ENCODE data around the gene BCL2. TPM values are rescaled to one million over a fixed set of nuclear protein-coding genes. Genes with fewer than 3 reads are reported as not detected.

BCL2 gene
- total RNA-seq, 1 donor from 2014 or later, result 18.7 TPM

GRCh38 chr18:63254716-63255399 is 64.7 kb downstream of the BCL2 start:
- intact Hi-C loops (cut with DNase I), result no loop called here
- Histone ChIP-seq H3K4me1 (peaks cover 53% of the 10 kb centered on the region), H3K9me3 (no peaks in the 10 kb centered on the region), H3K36me3 (no peaks in the 10 kb centered on the region), H3K27ac (no peak overlapping the region), H3K27me3 (no peaks in the 10 kb centered on the region), H3K4me3 (no peak overlapping the region)
- TF ChIP-seq POLR2A (IDR thresholded peaks at IDR 0.05), result no peak
- TF ChIP-seq POLR2AphosphoS5 (IDR thresholded peaks at IDR 0.05; ENCODE audit: insufficient read depth in 1 of 2, low read depth in 1 of 2), result no peak
- TF ChIP-seq, protein P1, sequence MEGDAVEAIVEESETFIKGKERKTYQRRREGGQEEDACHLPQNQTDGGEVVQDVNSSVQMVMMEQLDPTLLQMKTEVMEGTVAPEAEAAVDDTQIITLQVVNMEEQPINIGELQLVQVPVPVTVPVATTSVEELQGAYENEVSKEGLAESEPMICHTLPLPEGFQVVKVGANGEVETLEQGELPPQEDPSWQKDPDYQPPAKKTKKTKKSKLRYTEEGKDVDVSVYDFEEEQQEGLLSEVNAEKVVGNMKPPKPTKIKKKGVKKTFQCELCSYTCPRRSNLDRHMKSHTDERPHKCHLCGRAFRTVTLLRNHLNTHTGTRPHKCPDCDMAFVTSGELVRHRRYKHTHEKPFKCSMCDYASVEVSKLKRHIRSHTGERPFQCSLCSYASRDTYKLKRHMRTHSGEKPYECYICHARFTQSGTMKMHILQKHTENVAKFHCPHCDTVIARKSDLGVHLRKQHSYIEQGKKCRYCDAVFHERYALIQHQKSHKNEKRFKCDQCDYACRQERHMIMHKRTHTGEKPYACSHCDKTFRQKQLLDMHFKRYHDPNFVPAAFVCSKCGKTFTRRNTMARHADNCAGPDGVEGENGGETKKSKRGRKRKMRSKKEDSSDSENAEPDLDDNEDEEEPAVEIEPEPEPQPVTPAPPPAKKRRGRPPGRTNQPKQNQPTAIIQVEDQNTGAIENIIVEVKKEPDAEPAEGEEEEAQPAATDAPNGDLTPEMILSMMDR (IDR thresholded peaks at IDR 0.05), result no peak
- no peak for DNase-seq (ENCODE audit: extremely low spot score in 2 of 2)

DNA sequence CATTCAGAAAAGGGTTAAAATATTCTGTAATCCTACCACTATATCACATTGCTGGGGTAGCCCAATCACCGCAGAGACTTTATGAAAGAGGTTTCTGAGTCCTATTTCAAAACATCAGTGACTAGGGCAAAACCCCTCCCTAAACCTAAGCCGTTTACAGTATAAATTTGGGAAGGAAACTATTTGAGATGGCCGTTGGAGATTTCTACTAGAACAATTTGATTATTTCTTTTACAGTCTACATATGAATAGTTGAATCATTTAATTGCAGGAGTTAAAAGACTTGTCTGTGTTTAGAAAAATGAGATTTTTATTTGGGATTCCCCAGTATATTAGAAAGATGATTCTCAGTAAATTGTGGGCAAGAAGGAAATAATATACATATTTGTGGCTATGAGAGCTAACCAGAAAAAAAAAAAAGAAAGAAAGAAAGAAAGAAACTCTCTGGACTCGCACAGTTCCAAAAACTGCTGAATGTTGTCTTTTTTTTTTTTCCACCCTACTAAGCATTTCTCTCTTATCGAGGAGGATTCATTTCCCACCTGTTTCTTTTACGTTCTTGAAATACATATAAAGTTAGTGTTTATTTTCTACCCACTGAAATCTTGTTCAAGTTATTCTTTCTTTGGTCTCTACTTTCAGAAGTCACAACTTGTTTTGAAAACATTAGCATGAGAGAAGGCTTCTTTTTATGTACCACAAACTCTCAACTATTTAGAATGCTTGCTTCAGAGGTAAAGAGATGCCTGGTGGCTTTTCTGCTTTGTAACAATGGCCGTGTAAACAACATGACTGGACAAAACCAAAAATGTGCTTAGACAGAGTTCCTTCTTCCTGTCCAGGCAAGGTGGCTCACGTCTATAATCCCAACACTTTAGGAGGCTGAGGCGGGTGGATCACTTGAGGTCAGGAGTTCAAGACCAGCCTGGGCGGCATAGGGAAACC is 65.9 kb downstream of the BCL2 start:
- H3K27me3 ChIP-seq, result no peaks in the 10 kb centered on the region
- H3K9me3 ChIP-seq, result no peaks in the 10 kb centered on the region
- peaks cover 52% of the 10 kb centered on the region for H3K4me1 ChIP-seq
- no peak overlapping the region for H3K4me3 ChIP-seq
- peak overlapping the region; percentile 68 for H3K27ac ChIP-seq
- TF ChIP-seq, protein P1 (IDR thresholded peaks at IDR 0.05), result no peak
- no peak for TF ChIP-seq POLR2A (IDR thresholded peaks at IDR 0.05)
- TF ChIP-seq POLR2AphosphoS5 (IDR thresholded peaks at IDR 0.05; ENCODE audit: insufficient read depth in 1 of 2, low read depth in 1 of 2), result no peak
- intact Hi-C loops (cut with DNase I), result no loop called here
- H3K36me3 ChIP-seq, result no peaks in the 10 kb centered on the region
- DNase-seq (ENCODE audit: extremely low spot score in 2 of 2), result no peak

DNA sequence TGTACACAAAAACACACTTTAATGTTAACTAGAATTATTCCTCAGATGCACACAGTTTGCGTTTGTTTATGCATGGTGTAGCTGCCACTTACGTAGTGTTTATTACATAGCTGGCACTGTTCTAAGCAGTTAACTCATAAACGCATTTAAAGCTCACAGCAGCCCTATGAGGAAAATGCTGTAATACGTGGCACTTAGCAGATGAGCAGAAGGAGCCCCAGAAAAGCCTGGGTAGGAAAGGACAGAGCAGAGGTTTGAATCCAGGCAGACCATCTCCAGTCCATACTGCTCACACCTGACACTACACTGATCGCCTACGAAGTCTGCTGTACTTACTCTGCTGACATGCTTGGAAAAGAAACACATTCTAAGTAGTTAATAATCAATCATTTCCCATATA is 66.6 kb downstream of the BCL2 start:
- TF ChIP-seq POLR2AphosphoS5 (IDR thresholded peaks at IDR 0.05; ENCODE audit: insufficient read depth in 1 of 2, low read depth in 1 of 2), result no peak
- no peak for TF ChIP-seq POLR2A (IDR thresholded peaks at IDR 0.05)
- TF ChIP-seq, protein P1 (IDR thresholded peaks at IDR 0.05), result no peak
- DNase-seq (ENCODE audit: extremely low spot score in 2 of 2), result no peak
- Histone ChIP-seq H3K27ac (peak overlapping the region; percentile 68), H3K9me3 (no peaks in the 10 kb centered on the region), H3K4me1 (peaks cover 53% of the 10 kb centered on the region), H3K4me3 (no peak overlapping the region), H3K36me3 (no peaks in the 10 kb centered on the region), H3K27me3 (no peaks in the 10 kb centered on the region)
- intact Hi-C loops (cut with DNase I), result no loop called here

GRCh38 chr18:63249771-63250170 is 69.8 kb downstream of the BCL2 start:
- intact Hi-C loops (cut with DNase I), result no loop called here
- TF ChIP-seq, protein P1 (IDR thresholded peaks at IDR 0.05), result no peak
- TF ChIP-seq POLR2AphosphoS5 (IDR thresholded peaks at IDR 0.05; ENCODE audit: insufficient read depth in 1 of 2, low read depth in 1 of 2) (peak in 1 of 2 donors; percentile 21), POLR2A (IDR thresholded peaks at IDR 0.05) (no peak)
- Histone ChIP-seq H3K36me3 (no peaks in the 10 kb centered on the region), H3K27me3 (no peaks in the 10 kb centered on the region), H3K4me1 (peaks cover 74% of the 10 kb centered on the region), H3K27ac (peak overlapping the region; percentile 73), H3K4me3 (no peak overlapping the region), H3K9me3 (no peaks in the 10 kb centered on the region)
- no peak for DNase-seq (ENCODE audit: extremely low spot score in 2 of 2)
